HG03159 (cell line): ENCODE data around the gene GABRG2.

ENCODE experiments used
- ATAC-seq: cut with Tn5 transposase; IDR thresholded peaks from one replicate; pipeline ENCODE4 v1.9.1; 2021; ENCODE audit warnings: mild to moderate bottlenecking, moderate library complexity; ENCODE audit not compliant: unreplicated experiment

The GABRG2 gene

GRCh38 chr5:162189719-162190118, 122.1 kb downstream of the GABRG2 start:
- no peak for ATAC-seq

GRCh38 chr5:162193012-162193411, 125.4 kb downstream of the GABRG2 start:
- ATAC-seq: no peak

DNA sequence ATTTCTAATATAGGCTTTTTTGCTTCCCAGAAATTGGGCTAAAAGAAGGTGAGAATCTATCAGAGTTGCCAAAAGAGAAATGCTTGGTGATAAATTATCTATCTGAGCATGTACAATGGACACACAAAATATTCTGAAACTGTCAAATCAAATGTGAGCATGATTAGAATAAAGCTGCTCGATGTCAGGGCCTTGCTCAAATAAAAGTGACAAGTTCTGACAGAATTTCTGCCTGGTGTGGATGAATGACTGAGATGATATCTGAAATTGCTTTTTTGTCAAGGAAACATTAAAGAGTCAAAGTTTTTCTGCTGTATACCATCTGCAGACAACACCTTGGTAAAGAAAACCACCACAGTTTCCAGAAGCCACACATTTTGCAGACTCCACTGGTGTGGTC, 128.8 kb downstream of the GABRG2 start:
- no peak for ATAC-seq

GRCh38 chr5:162202285-162202880, 134.8 kb downstream of the GABRG2 start:
- no peak for ATAC-seq
